Jurkat, Clone E6-1 (cell line): ENCODE results near the gene GFOD2.

Experiments used
- DNase-seq: peaks from one replicate; pipeline ENCODE4 v3.0.0-alpha.2; 2011; ENCODE audit warnings: low read depth, low spot score
- H3K4me3 ChIP-seq: 2 replicates; pipeline ENCODE4 v1.5.1; 2011; ENCODE audit warnings: mild to moderate bottlenecking, low read length, control low read depth, moderate library complexity

Gene GFOD2

GRCh38 chr16:67676516-67676915 is 42.6 kb downstream of the GFOD2 start:
- H3K4me3 ChIP-seq = no peak overlapping the region
- no peak for DNase-seq

- DNase-seq = no peak
These were observed 43.1 kb downstream of the GFOD2 start for GRCh38 chr16:67675999-67676398.

GRCh38 chr16:67675579-67675935 is 43.6 kb downstream of the GFOD2 start:
- no peak overlapping the region for H3K4me3 ChIP-seq
- no peak for DNase-seq

More at GRCh38 chr16:67675999-67676398, 43.1 kb downstream of the GFOD2 start:
- no peak overlapping the region for H3K4me3 ChIP-seq

- no peak overlapping the region for H3K4me3 ChIP-seq
- no peak for DNase-seq
These were observed 44.1 kb downstream of the GFOD2 start for GRCh38 chr16:67674851-67675578.

- DNase-seq = no peak
These were observed 45.2 kb downstream of the GFOD2 start for GRCh38 chr16:67673712-67674580.

GRCh38 chr16:67672739-67673662 is 46.1 kb downstream of the GFOD2 start:
- H3K4me3 ChIP-seq = no peak overlapping the region
- DNase-seq = no peak

More at GRCh38 chr16:67673712-67674580, 45.2 kb downstream of the GFOD2 start:
- H3K4me3 ChIP-seq = no peak overlapping the region

- no peak overlapping the region for H3K4me3 ChIP-seq
- DNase-seq = no peak
These were observed 46.8 kb downstream of the GFOD2 start for GRCh38 chr16:67672306-67672705.

- no peak overlapping the region for H3K4me3 ChIP-seq
- DNase-seq = no peak
These were observed 49.5 kb downstream of the GFOD2 start for GRCh38 chr16:67669499-67670101.

GRCh38 chr16:67668495-67669157 is 50.5 kb downstream of the GFOD2 start:
- no peak overlapping the region for H3K4me3 ChIP-seq
- DNase-seq = no peak

- peak overlapping the region; percentile 9; the same call in 1 of the 2 replicates for H3K4me3 ChIP-seq
- peak; percentile 95 for DNase-seq
These were observed 51.2 kb downstream of the GFOD2 start for GRCh38 chr16:67667817-67668494.

GRCh38 chr16:67667453-67667816 is 51.7 kb downstream of the GFOD2 start:
- DNase-seq = no peak
- H3K4me3 ChIP-seq = peak overlapping the region; percentile 62

GRCh38 chr16:67666559-67667452 is 52.3 kb downstream of the GFOD2 start, which contains the start of the genes C16orf86 and ENKD1:
Gene C16orf86, plus strand, starts transcription at chr16:67666814. Its CDS starts 157 bp downstream, at chr16:67666971.
Gene ENKD1, minus strand, starts transcription at chr16:67666750. Its CDS starts 308 bp downstream, at chr16:67666442.
- peak; percentile 74 for DNase-seq
- peak within 1 kb of the TSS; percentile 62 for H3K4me3 ChIP-seq

GRCh38 chr16:67666032-67666551 is 53.0 kb downstream of the GFOD2 start:
- DNase-seq = no peak
- peak overlapping the region; percentile 62 for H3K4me3 ChIP-seq

GRCh38 chr16:67665598-67665997 is 53.5 kb downstream of the GFOD2 start:
- DNase-seq = no peak
- peak overlapping the region; percentile 62 for H3K4me3 ChIP-seq

GRCh38 chr16:67664871-67665270 is 54.2 kb downstream of the GFOD2 start:
- DNase-seq = no peak
- H3K4me3 ChIP-seq = no peak overlapping the region

GRCh38 chr16:67664258-67664657 is 54.9 kb downstream of the GFOD2 start:
- DNase-seq = no peak
- H3K4me3 ChIP-seq = no peak overlapping the region

- DNase-seq = no peak
- H3K4me3 ChIP-seq = no peak overlapping the region
These were observed 55.3 kb downstream of the GFOD2 start for GRCh38 chr16:67663877-67664222.
